Coronary artery (tissue), 2 donors: ENCODE measurements around the gene RAD51B.

Experiments
- DNase-seq: peaks from one replicate; pipeline ENCODE4 v3.0.0-alpha.2; 2017; ENCODE audit warnings: low spot score
- H3K27ac ChIP-seq, 2 donors: fragments of 200-600 bp; sonication (generic); one replicate each; pipeline ENCODE4 v1.5.1; 2016 to 2019
- H3K4me3 ChIP-seq: fragments of 200-600 bp; sonication (generic); 2 replicates; pipeline ENCODE4 v1.5.1; 2016; ENCODE audit warnings: mild to moderate bottlenecking, moderate library complexity
- CTCF ChIP-seq: fragments of 200-600 bp; sonication (generic); IDR thresholded peaks from one replicate; pipeline ENCODE4 v1.5.1; 2019; ENCODE audit warnings: antibody characterized with exemption

RAD51B gene

GRCh38 chr14:68530443-68530842 is 710.9 kb downstream of the RAD51B start:
- no peak overlapping the region for H3K4me3 ChIP-seq
- no peak for DNase-seq
- no peak for TF ChIP-seq CTCF
- H3K27ac ChIP-seq: no peak overlapping the region

- Histone ChIP-seq H3K4me3 (no peak overlapping the region), H3K27ac (no peak overlapping the region)
- TF ChIP-seq CTCF: no peak
- no peak for DNase-seq
Observed at GRCh38 chr14:68532496-68532895, 712.9 kb downstream of the RAD51B start.

GRCh38 chr14:68534276-68534675 is 714.7 kb downstream of the RAD51B start:
- TF ChIP-seq CTCF: no peak
- no peak overlapping the region for H3K4me3 ChIP-seq
- DNase-seq: no peak
- no peak overlapping the region for H3K27ac ChIP-seq

- TF ChIP-seq CTCF: no peak
- H3K27ac ChIP-seq: no peak overlapping the region
- no peak overlapping the region for H3K4me3 ChIP-seq
- no peak for DNase-seq
Observed at GRCh38 chr14:68535404-68536017, 715.9 kb downstream of the RAD51B start.

GRCh38 chr14:68536018-68536410 is 716.4 kb downstream of the RAD51B start:
- Histone ChIP-seq H3K4me3 (no peak overlapping the region), H3K27ac (no peak overlapping the region)
- TF ChIP-seq CTCF: no peak
- DNase-seq: no peak

GRCh38 chr14:68538639-68539038 is 719.1 kb downstream of the RAD51B start:
- TF ChIP-seq CTCF: no peak
- Histone ChIP-seq H3K4me3 (no peak overlapping the region), H3K27ac (no peak overlapping the region)
- no peak for DNase-seq

- no peak overlapping the region for H3K4me3 ChIP-seq
- peak overlapping the region in 1 of 2 donors; percentile 44 for H3K27ac ChIP-seq
- TF ChIP-seq CTCF: no peak
- DNase-seq: no peak
Observed at GRCh38 chr14:68539241-68539737, 719.7 kb downstream of the RAD51B start.
